HCT116 (cell line): ENCODE measurements around the gene LAX1. TPM values are rescaled to one million over a fixed set of nuclear protein-coding genes. Genes with fewer than 3 reads are reported as not detected.
A peak's percentile ranks its signal among the peaks of the same experiment; 100 is the strongest.
"Not testable (repeated sequence)": the region's sequence is repeated elsewhere in the genome, so short reads cannot be mapped to it uniquely, and the experiment has no call there.

Experiments used
- ATAC-seq: fragments of 200-7000 bp; cut with Tn5 transposase; 2 replicates; pipeline ENCODE4 v1.9.1; 2020; ENCODE audit warnings: mild to moderate bottlenecking, moderate library complexity
- BruUV-seq: library from RNA; stranded (reverse); fragments of 400-500 nt; replicated peaks from 2 replicates; lab custom pipeline; 2021; lab: Mats Ljungman, UMichigan
- CTCF ChIA-PET: fragments of 300-600 bp; sonication (Branson Sonifier 250); formaldehyde crosslinking; loops from one replicate; lab custom pipeline; 2021; ENCODE audit warnings: antibody characterized with exemption; lab: Charles Lee
- POLR2A ChIA-PET: fragments of 300-600, 350-600 bp; sonication (Branson Sonifier 250); formaldehyde crosslinking; loops from one replicate; lab custom pipeline; 2021; ENCODE audit warnings: antibody characterized with exemption; lab: Charles Lee
- RAD21 ChIA-PET, 2 experiments: fragments of 300-600 bp; sonication (Branson Sonifier 250); formaldehyde crosslinking; loops; one replicate each; lab custom pipeline; 2023; ENCODE audit warnings: low total read pairs in 2 of 2; ENCODE audit not compliant: uncharacterized antibody in 2 of 2, unreplicated experiment in 2 of 2, low non-redundant PET in 1 of 2; lab: Charles Lee
- DNase-seq: peaks from one replicate; pipeline ENCODE4 v3.0.0-alpha.2; 2010; ENCODE audit warnings: low read depth, low spot score
- H2AFZ ChIP-seq: fragments of 200-600 bp; shearing (Covaris generic), sonication (generic); 2 replicates; pipeline ENCODE4 v1.6.1; 2017; ENCODE audit warnings: low read depth, mixed run types, mixed read lengths, antibody characterized with exemption, low read length; ENCODE audit not compliant: poor library complexity, severe bottlenecking
- H3K27ac ChIP-seq: 2 replicates; pipeline ENCODE4 v1.5.1; 2012; ENCODE audit warnings: low read depth, low read length
- H3K27me3 ChIP-seq: fragments of 200-600 bp; sonication (generic); 2 replicates; pipeline ENCODE4 v1.6.1; 2016; ENCODE audit warnings: mixed run types, low read length, mixed read lengths; ENCODE audit not compliant: insufficient read depth
- H3K36me3 ChIP-seq, 2 experiments: fragments of 200-500 bp in 1 of 2; fragments of 200-600 bp in 1 of 2; sonication (Bioruptor generic) in 1 of 2; sonication (generic) in 1 of 2; 2 replicates each; pipeline versions ENCODE4 v1.5.1 to v1.6.1; 2014 to 2016; ENCODE audit warnings: low read length in 2 of 2, inconsistent platforms in 1 of 2, mixed read lengths in 1 of 2, mixed run types in 1 of 2; ENCODE audit not compliant: insufficient read depth in 2 of 2, control insufficient read depth in 1 of 2
- H3K4me1 ChIP-seq, 2 experiments: fragments of 200-600 bp in 1 of 2; sonication (generic) in 1 of 2; 2 replicates each; pipeline versions ENCODE4 v1.5.1 to v1.6.1; 2012 to 2017; ENCODE audit warnings: low read length in 2 of 2, inconsistent platforms in 1 of 2, mild to moderate bottlenecking in 1 of 2, mixed read lengths in 1 of 2, mixed run types in 1 of 2, moderate library complexity in 1 of 2; ENCODE audit not compliant: insufficient read depth in 2 of 2, control insufficient read depth in 1 of 2
- H3K4me2 ChIP-seq: fragments of 200-600 bp; sonication (generic); 2 replicates; pipeline ENCODE4 v1.6.1; 2017; ENCODE audit warnings: mixed run types, low read length, mixed read lengths
- H3K4me3 ChIP-seq, 2 experiments: fragments of 200-600 bp in 1 of 2; sonication (generic) in 1 of 2; replicated peaks in 1 of 2; 2 replicates each; pipeline ENCODE4 v1.5.1; 2011 to 2016; ENCODE audit warnings: low read length in 2 of 2, control low read depth in 1 of 2, low read depth in 1 of 2, mild to moderate bottlenecking in 1 of 2, mixed read lengths in 1 of 2, mixed run types in 1 of 2
- H3K79me2 ChIP-seq: fragments of 200-600 bp; sonication (generic); 2 replicates; pipeline ENCODE4 v1.6.1; 2017; ENCODE audit warnings: mild to moderate bottlenecking, mixed run types, low read length, moderate library complexity, mixed read lengths; ENCODE audit not compliant: insufficient read depth
- H3K9ac ChIP-seq: fragments of 200-600 bp; sonication (generic); 2 replicates; pipeline ENCODE4 v1.6.1; 2016; ENCODE audit warnings: low read length, mixed read lengths
- H3K9me2 ChIP-seq: fragments of 200-600 bp; sonication (generic), shearing (Covaris generic); 2 replicates; pipeline ENCODE4 v1.6.1; 2017; ENCODE audit warnings: mixed run types, mild to moderate bottlenecking, moderate library complexity; ENCODE audit not compliant: insufficient read depth
- H3K9me3 ChIP-seq, 2 experiments: fragments of 200-500 bp in 1 of 2; fragments of 200-600 bp in 1 of 2; sonication (Bioruptor generic) in 1 of 2; sonication (generic) in 1 of 2; 2 replicates each; pipeline ENCODE4 v1.6.1; 2014 to 2017; ENCODE audit warnings: low read length in 2 of 2, mixed read lengths in 2 of 2, inconsistent platforms in 1 of 2, low read depth in 1 of 2, mild to moderate bottlenecking in 1 of 2, mixed run types in 1 of 2, moderate library complexity in 1 of 2; ENCODE audit not compliant: control insufficient read depth in 1 of 2, insufficient read depth in 1 of 2
- H4K20me1 ChIP-seq: fragments of 200-600 bp; sonication (generic), shearing (Covaris generic); 2 replicates; pipeline ENCODE4 v1.6.1; 2017; ENCODE audit warnings: mixed run types, mild to moderate bottlenecking, moderate library complexity; ENCODE audit not compliant: insufficient read depth
- CEBPB ChIP-seq: IDR thresholded peaks from 2 replicates; pipeline ENCODE4 v1.6.1; 2012; ENCODE audit warnings: low read depth
- EGR1 ChIP-seq: IDR thresholded peaks from 2 replicates; pipeline ENCODE4 v1.6.1; 2012; ENCODE audit warnings: low read depth
- ELF1 ChIP-seq: IDR thresholded peaks from 2 replicates; pipeline ENCODE4 v1.6.1; 2012; ENCODE audit warnings: low read depth, borderline replicate concordance
- EZH2 ChIP-seq: fragments of 200-600 bp; sonication (generic); IDR thresholded peaks from 2 replicates; pipeline ENCODE4 v1.6.1; 2017; ENCODE audit warnings: antibody characterized with exemption, mixed run types
- EZH2phosphoT487 ChIP-seq: fragments of 200-600 bp; IDR thresholded peaks from 2 replicates; pipeline ENCODE4 v1.6.1; 2018; ENCODE audit warnings: antibody characterized with exemption, borderline replicate concordance
- JUND ChIP-seq: IDR thresholded peaks from 2 replicates; pipeline ENCODE4 v1.6.1; 2012
- MAX ChIP-seq: IDR thresholded peaks from 2 replicates; pipeline ENCODE4 v1.6.1; 2012
- POLR2A ChIP-seq: IDR thresholded peaks from 2 replicates; pipeline ENCODE4 v1.7.0; 2011; ENCODE audit warnings: borderline replicate concordance; ENCODE audit not compliant: insufficient read depth, insufficient read length; ENCODE audit errors: extremely low read depth
- POLR2AphosphoS5 ChIP-seq: IDR thresholded peaks from 2 replicates; pipeline ENCODE4 v1.6.1; 2011; ENCODE audit warnings: mild to moderate bottlenecking, low read depth, low read length, moderate library complexity
- RAD21 ChIP-seq: IDR thresholded peaks from 2 replicates; pipeline ENCODE4 v1.6.1; 2012; ENCODE audit warnings: low read depth, mild to moderate bottlenecking
- REST ChIP-seq: IDR thresholded peaks from 2 replicates; pipeline ENCODE4 v1.6.1; 2012; ENCODE audit warnings: low read depth
- SIN3A ChIP-seq: IDR thresholded peaks from 2 replicates; pipeline ENCODE4 v1.6.1; 2012; ENCODE audit warnings: low read depth
- SP1 ChIP-seq: IDR thresholded peaks from 2 replicates; pipeline ENCODE4 v1.6.1; 2012; ENCODE audit warnings: low read depth
- TCF7L2 ChIP-seq: IDR thresholded peaks from 2 replicates; pipeline ENCODE4 v1.7.0; 2011; ENCODE audit warnings: borderline replicate concordance, inconsistent platforms; ENCODE audit not compliant: insufficient read depth, insufficient read length; ENCODE audit errors: extremely low read depth
- ZBTB33 ChIP-seq: IDR thresholded peaks from 2 replicates; pipeline ENCODE4 v1.6.1; 2011; ENCODE audit warnings: mild to moderate bottlenecking, low read length, moderate library complexity; ENCODE audit not compliant: insufficient replicate concordance; ENCODE audit errors: extremely low read depth
- ZFX ChIP-seq: fragments of 450-650 bp; IDR thresholded peaks from 2 replicates; pipeline ENCODE4 v1.6.1; 2017
- ZNF274 ChIP-seq: fragments of 200-500 bp; sonication (Bioruptor generic); IDR thresholded peaks from 2 replicates; pipeline ENCODE4 v1.6.1; 2014; ENCODE audit warnings: mild to moderate bottlenecking, low read depth, low read length, inconsistent platforms
- intact Hi-C: fragments of 100-400 bp; cut with micrococcal nuclease; formaldehyde crosslinking; loops from 2 replicates; pipeline ENCODE4 v1.10.0; 2022
- total RNA-seq: library from RNA; stranded (reverse); gene quantifications from one replicate; pipeline ENCODE4 v1.2.1, GENCODE V29; 2021; ENCODE audit not compliant: unreplicated experiment

LAX1 gene
- total RNA-seq, 1 experiment from 2014 or later = 0.12 TPM

GRCh38 chr1:203756036-203756435, 8.9 kb upstream of the LAX1 start:
- peak overlapping the region; percentile 53; the same call in 1 of the 2 replicates for H3K27ac ChIP-seq
- H3K79me2 ChIP-seq = no peaks in the 10 kb centered on the region
- H3K36me3 ChIP-seq = no peaks in the 10 kb centered on the region
- H3K4me2 ChIP-seq = peak overlapping the region; percentile 57
- peak overlapping the region; percentile 36 for H2AFZ ChIP-seq
- ATAC-seq = no peak
- ChIA-PET CTCF (no interaction called here), POLR2A (no interaction called here)
- no peaks in the 10 kb centered on the region for H3K9me2 ChIP-seq
- intact Hi-C loops = no loop called here
- no peaks in the 10 kb centered on the region for H3K9me3 ChIP-seq
- TF ChIP-seq EGR1 (no peak), POLR2AphosphoS5 (no peak), ZFX (no peak), JUND (no peak), EZH2 (no peak), ZNF274 (no peak), REST (no peak), CEBPB (no peak), MAX (no peak), ZBTB33 (no peak), POLR2A (no peak), SP1 (no peak), RAD21 (no peak), SIN3A (no peak), TCF7L2 (no peak), EZH2phosphoT487 (no peak), ELF1 (no peak)
- TF ChIP-seq, all 23 proteins: peak for 0
- H4K20me1 ChIP-seq = no peaks in the 10 kb centered on the region
- H3K27me3 ChIP-seq = no peaks in the 10 kb centered on the region
- no peak overlapping the region for H3K4me3 ChIP-seq
- RAD21 ChIA-PET = no interaction called here
- H3K4me1 ChIP-seq = peaks cover 27 to 51% of the 10 kb centered on the region in 2 experiments
- no TSS peak for BruUV-seq
- H3K9ac ChIP-seq = peak overlapping the region; percentile 4; the same call in 1 of the 2 replicates
- no peak for DNase-seq

GRCh38 chr1:203758749-203759148, 6.2 kb upstream of the LAX1 start:
- ATAC-seq, H3K9ac ChIP-seq, POLR2A ChIA-PET, H3K9me3 ChIP-seq, intact Hi-C loops, DNase-seq, H3K4me2 ChIP-seq, H2AFZ ChIP-seq, H3K27ac ChIP-seq, H3K27me3 ChIP-seq, RAD21 ChIA-PET, H4K20me1 ChIP-seq, H3K9me2 ChIP-seq, H3K36me3 ChIP-seq, H3K79me2 ChIP-seq, CTCF ChIA-PET, BruUV-seq, H3K4me3 ChIP-seq: not testable (repeated sequence)
- peaks cover 15 to 29% of the 10 kb centered on the region in 2 experiments for H3K4me1 ChIP-seq
